NCI-H2107 treated with DMSO at 0.1 percent for 48 hours (cell line): Measurements from ENCODE around the gene NAPSA.
"Not testable (repeated sequence)": the region's sequence is repeated elsewhere in the genome, so short reads cannot be mapped to it uniquely, and the experiment has no call there.

Experiments
- DNase-seq: peaks from one replicate; lab custom pipeline; 2025; ENCODE audit not compliant: unreplicated experiment; lab: John Stamatoyannopoulos, UW

NAPSA gene

DNA sequence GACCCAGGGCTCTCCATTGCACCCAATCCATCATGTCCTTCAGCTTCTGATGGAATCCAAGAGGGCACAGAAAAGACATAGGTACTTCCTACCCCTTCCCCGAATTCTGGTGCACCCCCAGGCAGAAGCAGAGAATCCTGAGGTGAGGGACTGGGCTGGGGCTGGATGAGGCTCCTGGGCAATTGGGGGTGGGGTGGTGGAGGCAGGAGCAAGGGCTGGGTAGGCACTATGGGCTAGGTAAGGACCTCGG is 33.5 kb downstream of the NAPSA start:
- DNase-seq = no peak

DNA sequence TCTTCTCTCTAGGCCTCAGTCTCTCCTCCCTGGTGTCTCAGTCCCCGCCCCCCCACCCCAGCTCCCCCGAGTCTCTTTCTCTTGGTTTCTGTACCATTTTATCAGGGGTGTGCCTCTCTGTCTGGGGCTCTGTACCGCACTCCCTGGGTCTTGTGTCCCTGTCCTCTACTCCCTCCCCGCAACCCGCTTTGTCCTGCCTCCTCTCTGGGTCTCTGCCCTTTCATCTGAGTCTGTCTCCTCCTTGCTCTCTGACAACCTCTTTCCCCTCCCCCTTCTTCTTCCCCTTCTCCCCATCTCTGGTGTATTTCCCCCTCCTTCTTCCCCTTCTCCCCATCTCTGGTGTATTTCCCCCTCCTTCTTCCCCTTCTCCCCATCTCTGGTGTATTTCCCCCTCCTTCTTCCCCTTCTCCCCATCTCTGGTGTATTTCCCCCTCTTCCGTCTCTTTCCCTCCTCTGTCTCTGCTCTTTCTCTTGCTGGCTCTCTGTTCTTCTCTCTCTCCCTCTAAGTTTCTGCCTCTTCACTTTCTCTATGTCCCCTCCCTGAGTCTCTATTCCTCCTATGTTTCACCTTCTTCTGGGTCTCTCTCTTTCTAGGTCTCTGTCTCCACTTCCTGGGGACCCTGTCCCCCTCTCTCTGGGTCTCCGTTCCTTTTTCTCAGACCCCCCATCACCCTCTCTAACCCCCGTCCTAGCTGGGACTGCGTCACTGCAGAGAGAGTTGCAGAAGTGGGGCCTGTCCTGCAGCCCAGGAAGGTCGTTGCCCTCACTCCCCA is 34.0 kb downstream of the NAPSA start:
- DNase-seq = no peak

DNA sequence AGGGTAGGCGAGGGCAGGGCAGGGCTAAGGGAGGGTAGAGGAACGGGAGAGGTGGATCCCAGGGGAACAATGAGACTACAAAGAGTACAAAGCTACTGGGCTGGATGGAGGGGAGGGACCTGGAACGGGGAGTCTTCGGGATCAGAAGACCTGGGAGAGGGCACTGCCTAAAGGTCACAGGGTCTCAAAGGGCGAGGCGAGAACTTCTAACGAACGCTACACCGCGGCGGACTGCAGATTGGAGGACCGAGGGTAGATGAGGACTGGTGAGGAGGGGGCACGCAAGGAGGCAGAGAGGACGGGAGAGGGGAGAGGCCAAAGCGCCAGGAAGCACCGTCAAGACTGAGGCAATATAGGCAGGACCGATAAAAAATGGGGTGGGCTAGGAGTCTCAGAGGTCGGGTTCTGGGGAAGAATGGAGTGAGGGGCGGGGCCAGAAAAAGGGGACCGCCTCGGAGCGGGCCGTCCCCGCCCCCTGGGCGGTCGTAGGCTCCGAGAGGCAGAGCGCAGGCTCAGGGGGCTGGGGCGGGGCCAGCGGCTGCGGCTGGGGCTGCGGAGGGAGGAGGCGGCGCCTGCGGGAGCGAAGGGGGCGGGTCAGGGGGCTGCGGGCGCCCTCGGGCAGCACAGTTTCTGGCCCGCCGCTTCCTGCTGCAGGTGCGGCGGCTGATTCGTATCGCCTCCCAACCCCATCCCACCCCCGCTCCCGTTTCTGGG is 34.9 kb downstream of the NAPSA start:
- peak; percentile 88 for DNase-seq

DNA sequence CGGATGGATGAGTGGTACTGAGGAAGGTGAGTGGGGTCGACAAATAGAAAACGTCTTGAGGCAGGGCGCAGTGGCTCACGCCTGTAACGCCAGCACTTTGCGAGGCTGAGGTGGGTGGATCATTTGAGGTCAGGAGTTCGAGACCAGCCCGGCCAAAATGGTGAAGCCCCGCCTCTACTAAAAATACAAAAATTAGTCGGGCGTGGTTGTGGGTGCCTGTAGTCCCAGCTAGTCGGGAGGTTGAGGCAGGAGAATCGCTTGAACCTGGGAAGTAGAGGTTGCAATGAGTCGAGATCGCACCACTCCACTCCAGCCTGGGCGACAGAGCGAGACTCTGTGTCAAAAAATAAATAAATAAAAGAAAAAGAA is 35.5 kb downstream of the NAPSA start:
- DNase-seq = not testable (repeated sequence)

DNA sequence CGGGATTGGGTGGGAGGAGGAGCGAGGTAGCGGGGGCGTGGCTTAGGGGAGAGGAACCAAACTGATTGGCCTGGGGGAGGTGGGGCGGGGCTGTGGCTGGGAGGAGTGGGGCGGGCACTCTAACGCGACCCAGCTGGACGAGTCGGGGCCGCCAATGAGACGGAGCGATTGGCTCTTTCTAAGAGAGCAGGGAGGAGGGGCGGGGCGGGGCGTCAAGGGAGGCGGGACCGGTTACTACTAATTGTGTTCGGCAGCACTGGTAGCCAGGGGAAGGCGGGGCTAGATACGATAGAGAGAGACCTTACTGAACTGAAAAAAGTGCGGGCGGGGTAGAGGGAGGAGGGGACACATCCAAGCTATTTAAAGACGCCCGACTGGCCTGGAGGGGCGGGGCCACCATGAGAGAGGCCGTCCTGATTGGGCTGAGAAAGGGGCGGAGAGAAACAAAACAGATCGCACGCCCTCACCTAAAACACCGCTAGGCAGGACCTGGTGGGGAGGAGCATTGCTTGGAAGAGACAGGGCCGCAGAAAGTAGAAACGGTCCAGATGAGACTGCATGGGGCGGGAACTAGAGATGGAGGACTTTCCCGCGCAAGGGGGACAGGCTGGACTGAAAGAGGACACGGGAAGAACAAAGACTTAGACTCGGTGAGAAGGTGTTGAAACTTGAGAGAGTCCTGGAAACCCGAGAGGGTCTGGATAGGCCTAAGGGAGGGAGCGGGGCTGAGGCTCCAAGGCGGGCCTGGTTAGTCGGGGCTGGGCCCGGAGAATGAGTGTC is 36.1 kb downstream of the NAPSA start, which contains the start of gene KCNC3:
TSS of gene KCNC3 (minus strand) at position 232 of the 780 bp plus-strand sequence. CDS start 295 bp downstream, outside the sequence.
- peak; percentile 99 for DNase-seq

DNA sequence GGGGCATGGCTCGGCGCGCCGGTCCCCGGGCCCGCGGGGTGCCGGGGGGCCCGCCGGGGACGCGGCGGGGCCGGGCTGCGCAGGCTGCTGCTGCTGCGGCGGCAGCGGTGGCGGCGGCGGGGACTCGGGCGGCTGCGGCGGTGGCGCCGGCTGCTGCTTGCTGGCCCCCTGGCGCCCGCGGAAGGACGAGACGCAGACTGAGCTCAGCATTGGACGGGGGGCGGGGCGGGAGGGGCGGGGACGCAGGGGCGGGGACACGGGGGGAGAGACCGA is 36.6 kb downstream of the NAPSA start:
- DNase-seq = no peak

DNA sequence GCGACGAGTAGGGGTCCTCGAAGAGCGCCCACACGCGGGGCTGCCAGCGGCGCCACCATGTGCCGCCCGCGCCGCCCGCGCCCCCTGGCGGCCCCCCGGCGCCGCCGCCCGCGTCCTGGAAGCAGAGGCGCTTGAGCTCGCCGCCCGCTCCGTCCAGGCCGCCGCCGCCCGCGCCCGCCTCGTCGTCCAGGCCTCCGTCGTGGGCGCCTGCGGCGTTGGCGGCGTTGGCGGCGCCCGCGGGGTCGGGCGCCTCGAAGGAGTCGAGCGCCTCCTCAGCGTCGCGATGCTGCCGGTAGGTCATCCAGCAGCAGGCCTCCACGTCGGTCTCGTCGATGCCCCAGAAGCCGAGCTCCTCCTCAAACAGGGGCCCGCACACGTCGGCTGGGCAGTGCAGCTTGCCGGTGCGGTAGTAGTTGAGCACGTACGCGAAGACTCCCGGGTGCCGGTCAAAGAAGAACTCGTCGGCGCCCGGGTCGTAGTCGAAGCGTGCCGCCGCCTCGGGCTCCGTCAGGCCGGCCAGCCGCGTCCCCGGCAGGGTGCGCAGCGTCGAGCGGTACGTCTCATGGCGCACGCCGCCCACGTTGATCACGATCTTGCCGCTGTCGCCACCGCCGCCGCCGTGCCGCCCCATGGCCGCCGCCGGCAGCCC is 37.1 kb downstream of the NAPSA start:
- no peak for DNase-seq

DNA sequence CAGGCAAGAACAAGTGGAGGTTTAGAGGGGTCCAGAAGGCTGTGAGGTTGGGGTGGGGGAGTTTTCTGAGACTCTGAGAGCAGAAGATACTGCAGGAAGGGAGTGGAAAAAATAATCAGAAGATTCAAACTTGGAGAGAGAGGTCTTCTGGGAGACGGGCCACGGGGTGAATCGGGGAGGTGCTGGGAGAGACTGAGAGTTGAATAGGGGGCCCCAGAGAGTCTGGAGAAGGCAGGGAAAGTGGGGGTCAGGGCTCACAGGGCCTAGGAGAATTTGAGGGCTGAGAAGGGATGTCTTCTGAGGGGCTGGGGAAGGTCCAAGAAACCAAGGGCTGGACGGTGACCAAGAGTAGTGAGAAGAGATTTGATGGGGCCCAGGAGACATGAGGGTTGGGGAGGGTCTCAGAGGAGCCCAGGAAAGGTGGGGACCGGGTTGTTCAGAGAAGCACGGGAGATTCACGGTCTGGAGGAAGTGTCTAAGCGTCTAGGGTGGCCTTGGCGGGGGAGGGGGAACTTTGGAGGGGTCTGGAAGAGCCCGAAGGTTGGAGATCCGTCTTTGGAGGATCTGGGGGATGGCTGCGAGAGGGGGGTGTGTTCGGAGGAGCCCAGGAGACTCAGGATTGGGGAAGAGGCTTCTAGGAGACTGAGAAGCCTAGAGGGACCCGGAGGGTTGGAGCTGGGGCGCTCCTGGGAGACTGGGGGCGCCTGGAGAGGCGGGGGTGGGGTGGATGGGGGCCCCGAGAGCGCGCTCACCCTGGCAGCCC is 37.8 kb downstream of the NAPSA start:
- no peak for DNase-seq

DNA sequence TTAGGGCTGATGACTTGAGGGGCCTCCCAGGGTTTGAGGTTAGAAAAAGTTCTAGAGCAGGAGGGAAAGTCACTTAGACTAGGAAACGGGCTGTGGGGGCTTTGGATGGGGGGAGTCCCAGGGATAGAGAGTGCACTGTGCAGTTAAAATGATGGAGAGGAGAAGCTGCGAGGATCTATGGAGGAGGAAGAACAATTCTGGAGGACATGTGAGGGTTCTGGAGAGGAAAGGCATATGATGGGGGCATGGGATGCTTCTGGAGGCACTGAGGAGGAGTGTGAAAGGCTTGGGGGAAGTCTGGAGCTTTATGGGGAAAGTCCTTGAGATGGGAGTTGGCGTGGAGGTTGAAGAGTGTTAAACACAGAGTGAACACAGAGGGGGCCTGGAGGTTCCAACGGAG is 38.4 kb downstream of the NAPSA start:
- DNase-seq = no peak

DNA sequence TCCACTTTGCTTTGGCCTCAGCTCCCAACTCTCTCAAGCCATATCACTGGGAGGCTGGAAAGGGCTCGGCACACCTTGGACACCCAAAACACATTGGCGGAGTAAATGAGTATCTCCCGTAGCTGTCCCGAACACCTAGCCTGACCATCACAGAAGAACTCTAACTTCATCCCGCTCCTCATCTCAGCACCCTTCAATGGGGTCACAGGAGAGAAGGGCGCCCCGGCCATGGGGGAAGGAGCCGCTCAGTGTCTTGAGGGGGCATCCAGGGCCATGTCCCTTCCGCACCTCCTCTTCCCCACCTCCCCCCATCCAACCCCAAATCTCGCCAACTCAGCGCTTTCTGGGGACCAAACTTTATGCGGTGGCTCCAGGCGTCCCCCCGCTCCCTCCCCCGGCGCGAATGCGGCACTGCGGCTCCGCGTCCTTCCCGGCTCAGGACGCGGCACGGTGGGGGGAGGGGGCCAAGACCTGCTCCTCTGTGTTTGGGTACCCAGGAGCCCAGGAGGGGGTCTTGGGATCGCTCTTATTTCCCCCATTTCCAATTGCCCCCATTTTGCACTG is 39.3 kb downstream of the NAPSA start:
- DNase-seq = no peak

DNA sequence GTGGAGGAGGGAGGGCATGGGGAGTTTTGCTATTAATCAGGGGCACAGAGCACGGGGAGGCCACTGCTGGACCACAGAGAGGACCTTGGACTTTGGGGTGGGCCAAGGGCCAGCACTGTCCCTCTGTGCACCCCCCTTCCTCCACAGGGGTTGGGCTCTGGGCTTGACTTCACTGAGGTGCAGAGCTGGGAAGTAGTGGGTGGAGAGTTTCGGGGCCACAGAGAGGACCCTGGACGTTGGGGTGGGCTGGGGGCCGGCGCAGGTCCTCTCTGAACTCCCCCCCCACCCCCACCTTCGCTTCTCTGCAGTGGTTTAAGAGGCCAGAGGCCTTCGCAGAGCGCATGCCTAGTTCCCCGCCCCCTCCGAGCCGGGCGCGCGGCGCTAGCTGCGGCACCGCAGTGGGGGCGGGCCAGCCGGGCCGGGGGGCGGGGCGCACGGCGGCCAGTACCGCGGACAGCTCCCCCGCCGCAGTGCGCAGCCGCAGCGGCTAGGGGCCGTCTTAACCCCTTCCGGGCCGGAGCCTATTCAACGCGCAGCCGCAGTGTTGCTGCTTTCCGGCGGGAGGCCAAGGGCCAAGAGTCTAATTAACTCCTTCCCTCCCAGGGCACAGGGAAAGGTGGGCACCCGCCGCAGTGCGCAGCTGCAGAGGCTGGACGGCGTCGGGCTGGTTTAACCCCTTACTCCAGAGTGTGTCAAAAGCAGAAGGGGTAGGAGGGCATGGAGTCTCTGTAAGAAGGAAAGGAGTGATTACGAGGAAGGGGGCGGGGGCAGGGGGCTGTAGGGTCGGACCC is 39.9 kb downstream of the NAPSA start:
- peak; percentile 57 for DNase-seq

DNA sequence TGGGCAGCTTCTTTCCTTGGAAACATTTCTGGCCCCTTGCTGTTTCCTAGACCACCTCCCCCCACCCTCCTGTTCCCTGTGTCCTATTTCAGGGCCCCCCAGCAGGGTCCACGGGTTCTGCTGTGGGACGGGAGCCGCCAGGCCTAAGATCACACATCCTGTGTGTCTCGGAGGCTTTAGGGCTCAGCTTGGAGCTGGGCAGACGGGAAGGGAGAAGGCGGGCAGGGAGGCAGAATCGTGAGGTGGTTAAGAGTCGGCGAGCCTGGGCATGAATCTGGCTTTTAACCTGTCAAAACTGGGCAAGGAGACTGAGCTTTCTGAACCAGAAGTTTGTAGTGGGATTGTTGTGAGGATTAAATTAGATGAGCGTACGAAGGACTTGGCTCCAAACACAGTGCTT is 41.1 kb downstream of the NAPSA start:
- DNase-seq = no peak

DNA sequence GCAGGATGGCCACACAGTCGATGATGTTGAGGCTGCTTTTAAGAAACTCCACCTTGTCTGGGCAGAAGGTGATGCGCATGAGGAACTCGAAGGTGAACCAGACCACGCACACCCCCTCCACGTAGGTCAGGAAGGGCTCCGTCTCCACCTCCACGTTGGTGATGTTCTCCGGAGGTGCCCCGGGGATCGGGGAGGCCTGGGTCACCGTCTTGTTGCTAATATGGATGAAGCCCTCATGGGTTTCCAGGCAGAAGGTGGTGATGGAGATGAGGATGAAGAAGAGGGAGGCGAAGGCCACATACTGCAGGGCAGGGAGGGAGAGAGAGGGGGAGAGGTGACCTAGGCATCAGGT is 41.7 kb downstream of the NAPSA start:
- no peak for DNase-seq

DNA sequence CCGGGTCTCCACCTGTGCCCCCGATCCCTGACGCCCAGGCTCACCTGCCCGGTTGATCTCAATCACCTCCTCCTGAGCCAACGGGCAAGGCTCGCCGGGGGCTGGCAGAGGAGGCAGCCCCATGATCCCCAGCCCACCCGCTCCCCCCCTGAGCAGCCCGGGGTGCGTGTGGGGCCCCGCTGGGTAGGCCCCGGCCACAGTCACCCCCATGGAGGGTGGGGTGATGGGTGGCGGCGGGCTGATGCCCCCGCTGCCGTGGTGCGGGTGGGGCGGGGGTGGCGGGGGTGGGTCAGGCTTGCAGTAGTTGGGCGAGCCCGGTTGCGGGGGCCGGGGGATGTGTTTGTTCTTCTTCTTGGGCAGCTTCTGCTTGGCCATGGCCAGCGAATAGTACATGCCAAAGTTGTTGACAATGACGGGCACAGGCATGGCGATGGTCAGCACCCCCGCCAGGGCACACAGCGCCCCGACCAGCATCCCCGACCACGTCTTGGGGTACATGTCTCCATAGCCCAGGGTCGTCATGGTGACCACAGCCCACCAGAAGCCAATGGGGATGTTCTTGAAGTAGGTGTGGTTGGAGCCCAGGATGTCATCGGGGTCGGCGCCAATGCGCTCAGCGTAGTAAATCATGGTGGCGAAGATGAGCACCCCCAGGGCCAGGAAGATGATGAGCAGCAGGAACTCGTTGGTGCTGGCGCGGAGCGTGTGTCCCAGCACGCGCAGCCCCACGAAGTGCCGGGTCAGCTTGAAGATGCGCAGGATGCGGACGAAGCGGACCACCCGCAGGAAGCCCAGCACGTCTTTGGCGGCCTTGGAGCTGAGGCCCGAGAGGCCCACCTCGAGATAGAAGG is 42.3 kb downstream of the NAPSA start:
- no peak for DNase-seq

DNA sequence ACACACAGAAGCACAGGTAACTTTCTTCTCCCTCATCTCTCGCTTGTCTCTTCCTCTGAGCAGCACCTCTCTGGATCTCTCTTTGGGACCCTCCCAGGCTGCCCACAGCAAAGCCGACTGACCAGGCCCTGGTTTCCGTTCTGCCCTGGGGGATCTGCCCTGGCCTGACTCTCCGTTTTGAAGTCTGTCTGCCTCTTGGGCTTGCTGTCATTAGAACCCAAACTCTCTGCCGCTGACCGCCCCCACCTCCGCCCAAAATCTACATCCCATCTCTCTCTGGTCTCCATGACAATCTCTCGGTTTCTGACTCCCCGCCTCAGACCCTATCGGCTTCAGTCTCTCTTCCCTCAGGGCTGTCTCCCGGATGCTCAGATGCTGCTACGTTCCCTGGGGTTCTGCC is 43.2 kb downstream of the NAPSA start:
- no peak for DNase-seq

DNA sequence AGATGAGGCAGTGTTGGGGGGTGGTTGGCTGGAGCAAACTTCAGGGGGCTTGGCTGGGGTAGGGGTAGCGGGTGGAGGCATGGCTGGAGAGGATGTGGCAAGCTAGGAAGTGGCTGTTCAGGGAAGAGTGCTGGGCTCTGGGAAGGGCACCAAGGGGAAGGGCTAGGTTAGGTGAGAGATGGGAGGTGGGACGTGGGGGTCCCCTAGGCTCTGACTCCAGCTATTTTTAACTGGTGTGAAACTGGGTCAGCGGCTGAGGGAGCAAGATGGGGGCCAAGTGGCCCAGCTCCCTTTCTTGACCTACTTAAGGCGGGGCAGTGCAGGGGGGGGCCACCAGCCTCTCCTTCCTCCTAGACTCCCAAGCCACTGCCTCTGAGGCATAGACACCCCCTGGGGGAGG is 43.6 kb downstream of the NAPSA start:
- DNase-seq = no peak

DNA sequence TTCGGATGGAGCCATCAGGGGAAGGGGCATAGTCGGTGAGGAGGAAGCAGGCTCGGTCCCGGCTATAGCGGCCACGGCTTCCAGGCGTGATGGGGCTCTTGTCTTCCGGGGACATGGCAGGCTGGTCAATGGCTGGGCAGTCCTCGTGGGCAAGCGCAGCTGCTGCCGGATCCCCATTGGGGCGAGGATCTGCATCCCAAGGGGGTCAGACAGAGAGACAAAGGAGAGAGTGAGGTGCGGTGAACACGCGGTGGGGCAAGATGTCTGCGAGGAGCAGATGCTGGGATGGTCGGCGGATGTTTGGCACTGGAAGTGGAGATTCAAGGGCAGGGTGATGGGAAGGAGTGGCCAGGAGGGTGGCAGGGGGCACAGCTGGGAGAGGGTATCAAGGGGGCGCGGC is 44.8 kb downstream of the NAPSA start:
- no peak for DNase-seq

DNA sequence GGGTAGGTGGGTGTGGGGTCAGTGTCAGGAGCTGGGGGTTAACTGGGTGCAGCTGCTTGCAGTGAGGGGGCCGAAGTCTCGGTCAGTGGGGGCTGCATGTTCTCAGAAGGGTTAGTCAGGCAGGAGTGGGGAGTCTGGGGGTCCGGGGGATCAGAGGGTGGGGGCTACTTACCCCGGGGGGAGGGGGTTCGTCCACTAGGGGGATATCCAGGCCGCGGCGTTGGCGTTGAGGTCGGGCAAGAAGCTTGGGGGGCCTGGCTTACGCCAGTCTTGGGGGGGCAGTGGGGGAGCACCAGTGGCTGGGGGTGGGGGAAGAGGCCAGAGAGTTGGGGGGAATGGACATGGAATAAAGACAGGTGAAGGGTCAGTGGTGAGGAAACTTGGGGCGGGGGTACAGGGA is 45.4 kb downstream of the NAPSA start:
- no peak for DNase-seq

DNA sequence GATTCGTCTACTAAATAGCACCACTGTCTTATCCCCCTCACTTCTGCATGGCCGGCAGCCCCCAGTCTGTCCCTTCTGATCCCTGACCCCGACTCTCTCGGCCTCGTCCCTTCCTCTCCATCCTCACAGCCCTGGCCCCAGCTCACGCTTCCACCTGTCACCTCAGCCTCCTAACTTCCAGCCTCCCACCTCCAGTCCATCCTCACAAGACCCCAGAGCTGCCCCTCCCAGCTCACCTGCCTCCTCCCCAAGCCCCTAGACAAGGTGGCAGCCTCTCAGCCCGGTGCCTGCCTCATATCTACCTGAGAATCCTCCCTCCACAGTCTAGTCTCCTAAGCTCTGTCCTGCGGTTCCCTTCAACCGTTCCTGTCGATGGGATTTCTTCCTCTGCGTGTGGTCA is 46.3 kb downstream of the NAPSA start:
- DNase-seq = no peak
